A673 (cell line): Measurements from ENCODE around the gene KCND3.

Source experiments
- CTCF ChIP-seq: fragments of 300-800, 200-600 bp; sonication (generic); conservative IDR thresholded peaks from 2 replicates; pipeline ENCODE4 v1.5.1; 2017; ENCODE audit warnings: low read depth, mild to moderate bottlenecking, antibody characterized with exemption, low read length, moderate library complexity, mixed read lengths
- EZH2 ChIP-seq: fragments of 200-600 bp; sonication (generic); IDR thresholded peaks from 2 replicates; pipeline ENCODE4 v1.6.1; 2017; ENCODE audit warnings: borderline replicate concordance, low read depth, mild to moderate bottlenecking, mixed read lengths, antibody characterized with exemption, low read length; ENCODE audit not compliant: poor library complexity, severe bottlenecking

GRCh38 chr1:111958075-111958474 is 31.4 kb downstream of the KCND3 start:
- TF ChIP-seq CTCF = no peak
- no peak for TF ChIP-seq EZH2
